HG02759 (cell line): ENCODE results near the gene SCNN1A.

Experiments used
- ATAC-seq: cut with Tn5 transposase; IDR thresholded peaks from one replicate; pipeline ENCODE4 v1.9.1; 2021; ENCODE audit warnings: mild to moderate bottlenecking, moderate library complexity; ENCODE audit not compliant: unreplicated experiment

Gene SCNN1A

GRCh38 chr12:6301721-6302120, 73.6 kb downstream of the SCNN1A start:
- ATAC-seq, result no peak

GRCh38 chr12:6297170-6297569, 78.2 kb downstream of the SCNN1A start:
- no peak for ATAC-seq
